PC-3 (cell line): ENCODE data around the gene MYL5. TPM values are rescaled to one million over a fixed set of nuclear protein-coding genes. Genes with fewer than 3 reads are reported as not detected.

Experiments used
- ATAC-seq: fragments of 200-7000 bp; cut with Tn5 transposase; 2 replicates; pipeline ENCODE4 v1.9.1; 2020; ENCODE audit warnings: mild to moderate bottlenecking, moderate library complexity
- BruUV-seq: library from RNA; stranded (reverse); fragments of 400-500 nt; replicated peaks from 2 replicates; lab custom pipeline; 2021; lab: Mats Ljungman, UMichigan
- CTCF ChIA-PET: fragments of 300-600 bp; sonication (Branson Sonifier 250); formaldehyde crosslinking; loops from one replicate; lab custom pipeline; 2022; ENCODE audit warnings: antibody characterized with exemption; lab: Charles Lee
- POLR2A ChIA-PET: fragments of 300-600 bp; sonication (Branson Sonifier 250); formaldehyde crosslinking; loops from one replicate; lab custom pipeline; 2022; ENCODE audit warnings: antibody characterized with exemption; ENCODE audit not compliant: unreplicated experiment; lab: Charles Lee
- DNase-seq: peaks from one replicate; pipeline ENCODE4 v3.0.0-alpha.2; 2015
- H2AFZ ChIP-seq: fragments of 300-600 bp; sonication (generic); 2 replicates; pipeline ENCODE4 v1.6.0; 2016; ENCODE audit warnings: antibody characterized with exemption, low read length
- H3F3A ChIP-seq: fragments of 300-600 bp; sonication (generic); one replicate; pipeline ENCODE4 v1.6.0; 2017; ENCODE audit warnings: antibody characterized with exemption, low read length, control low read depth, mild to moderate bottlenecking; ENCODE audit not compliant: unreplicated experiment
- H3K27ac ChIP-seq: fragments of 300-600 bp; sonication (generic); 2 replicates; pipeline ENCODE4 v1.5.1; 2016; ENCODE audit warnings: mild to moderate bottlenecking, low read length
- H3K27me3 ChIP-seq: fragments of 300-600 bp; sonication (generic); 2 replicates; pipeline ENCODE4 v1.6.1; 2016; ENCODE audit warnings: low read length, mixed read lengths
- H3K36me3 ChIP-seq: fragments of 300-600 bp; sonication (generic); 2 replicates; pipeline ENCODE4 v1.6.1; 2016; ENCODE audit warnings: low read depth, mixed run types, low read length, mixed read lengths
- H3K4me1 ChIP-seq: fragments of 300-600 bp; sonication (generic); 2 replicates; pipeline ENCODE4 v1.5.1; 2016; ENCODE audit warnings: low read length; ENCODE audit not compliant: insufficient read depth
- H3K4me2 ChIP-seq: fragments of 300-600 bp; sonication (generic); 2 replicates; pipeline ENCODE4 v1.6.0; 2016; ENCODE audit warnings: low read length
- H3K4me3 ChIP-seq: fragments of 300-600 bp; sonication (generic); 2 replicates; pipeline ENCODE4 v1.5.1; 2016; ENCODE audit warnings: mild to moderate bottlenecking, low read length, mixed read lengths
- H3K79me2 ChIP-seq: fragments of 300-600 bp; sonication (generic); 2 replicates; pipeline ENCODE4 v1.6.1; 2017; ENCODE audit warnings: low read length, mixed read lengths
- H3K9ac ChIP-seq: fragments of 300-600 bp; sonication (generic); 2 replicates; pipeline ENCODE4 v1.6.0; 2016; ENCODE audit warnings: mild to moderate bottlenecking, low read length
- H3K9me2 ChIP-seq: fragments of 300-600 bp; sonication (generic); replicated peaks from 2 replicates; pipeline ENCODE4 v1.6.1; 2016; ENCODE audit warnings: mixed run types, low read length, mixed read lengths
- H3K9me3 ChIP-seq: fragments of 300-600 bp; sonication (generic); 2 replicates; pipeline ENCODE4 v1.6.1; 2016; ENCODE audit warnings: low read length, mixed read lengths
- H4K20me1 ChIP-seq: fragments of 300-600 bp; sonication (generic); 2 replicates; pipeline ENCODE4 v1.6.1; 2016; ENCODE audit warnings: low read length, mixed read lengths
- EZH2 ChIP-seq: fragments of 300-600 bp; sonication (generic); IDR thresholded peaks from one replicate; pipeline ENCODE4 v1.6.1; 2017; ENCODE audit warnings: antibody characterized with exemption, mild to moderate bottlenecking, low read length; ENCODE audit not compliant: unreplicated experiment
- EZH2phosphoT487 ChIP-seq: fragments of 300-600 bp; sonication (generic); IDR thresholded peaks from 2 replicates; pipeline ENCODE4 v1.6.1; 2018; ENCODE audit warnings: mild to moderate bottlenecking, antibody characterized with exemption, low read length, borderline replicate concordance
- intact Hi-C: fragments of 100-400 bp; cut with micrococcal nuclease; formaldehyde crosslinking; loops from 2 replicates; pipeline ENCODE4 v1.9.0; 2023
- total RNA-seq: library from RNA; depleted of rRNA; stranded (reverse); fragments of >200 nt; gene quantifications from 2 replicates; pipeline ENCODE4 v1.2.3, GENCODE V29; 2014
- TF ChIP-seq, protein P1 (sequence below): fragments of 300-600 bp; sonication (generic); conservative IDR thresholded peaks from 2 replicates; pipeline ENCODE4 v1.5.1; 2017; ENCODE audit warnings: antibody characterized with exemption, low read depth, mild to moderate bottlenecking, low read length

The MYL5 gene
- total RNA-seq, 1 experiment from 2014 or later: 15.2 TPM

DNA sequence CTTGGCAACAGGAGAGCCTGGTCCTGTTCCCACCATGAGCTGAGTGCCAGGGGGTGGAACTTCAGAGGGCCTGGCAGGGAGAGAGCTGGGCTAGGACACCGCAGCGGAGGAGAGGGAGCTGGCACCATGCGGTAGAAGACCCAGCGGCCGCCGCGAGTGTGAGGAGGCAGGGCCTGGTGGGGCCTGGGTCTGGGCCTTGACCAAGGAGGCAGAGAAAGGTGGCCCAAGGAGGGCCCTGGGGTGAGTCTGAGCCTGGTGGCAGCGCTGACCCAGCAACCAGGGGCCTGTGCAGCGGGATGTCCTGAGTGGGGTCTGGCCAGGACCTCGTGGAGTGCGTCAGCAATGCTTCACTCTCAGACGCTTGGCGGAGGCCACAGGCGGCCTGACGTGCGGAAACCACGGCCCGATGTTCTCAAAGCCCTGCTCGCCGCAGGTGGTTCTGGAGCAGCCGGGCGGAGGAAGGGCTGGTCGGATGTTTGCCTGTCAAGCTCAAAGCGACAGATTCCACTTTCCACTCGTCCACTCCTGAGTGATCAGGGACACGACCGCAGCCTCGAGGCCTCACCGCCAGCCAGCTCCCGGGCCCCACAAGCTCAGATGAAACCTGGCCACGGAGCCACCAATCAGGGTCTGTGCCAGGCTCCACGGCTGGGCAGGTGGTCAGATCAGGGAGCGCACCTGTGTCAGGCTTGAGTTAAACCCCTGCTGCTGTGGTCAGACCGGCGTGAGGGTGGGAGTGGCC is 21.1 kb upstream of the MYL5 start:
- H3K27ac ChIP-seq: no peak overlapping the region
- H4K20me1 ChIP-seq: no peaks in the 10 kb centered on the region
- POLR2A ChIA-PET: no interaction called here
- BruUV-seq: no TSS peak
- H3K4me1 ChIP-seq: no peaks in the 10 kb centered on the region
- ATAC-seq: no peak
- CTCF ChIA-PET: no interaction called here
- H3F3A ChIP-seq: no peaks in the 10 kb centered on the region
- no peak overlapping the region for H3K4me2 ChIP-seq
- no peak for DNase-seq
- H2AFZ ChIP-seq: no peak overlapping the region
- no peaks in the 10 kb centered on the region for H3K9me3 ChIP-seq
- no peak overlapping the region for H3K4me3 ChIP-seq
- H3K9ac ChIP-seq: no peak overlapping the region
- TF ChIP-seq EZH2 (no peak), EZH2phosphoT487 (no peak)
- TF ChIP-seq, protein P1, sequence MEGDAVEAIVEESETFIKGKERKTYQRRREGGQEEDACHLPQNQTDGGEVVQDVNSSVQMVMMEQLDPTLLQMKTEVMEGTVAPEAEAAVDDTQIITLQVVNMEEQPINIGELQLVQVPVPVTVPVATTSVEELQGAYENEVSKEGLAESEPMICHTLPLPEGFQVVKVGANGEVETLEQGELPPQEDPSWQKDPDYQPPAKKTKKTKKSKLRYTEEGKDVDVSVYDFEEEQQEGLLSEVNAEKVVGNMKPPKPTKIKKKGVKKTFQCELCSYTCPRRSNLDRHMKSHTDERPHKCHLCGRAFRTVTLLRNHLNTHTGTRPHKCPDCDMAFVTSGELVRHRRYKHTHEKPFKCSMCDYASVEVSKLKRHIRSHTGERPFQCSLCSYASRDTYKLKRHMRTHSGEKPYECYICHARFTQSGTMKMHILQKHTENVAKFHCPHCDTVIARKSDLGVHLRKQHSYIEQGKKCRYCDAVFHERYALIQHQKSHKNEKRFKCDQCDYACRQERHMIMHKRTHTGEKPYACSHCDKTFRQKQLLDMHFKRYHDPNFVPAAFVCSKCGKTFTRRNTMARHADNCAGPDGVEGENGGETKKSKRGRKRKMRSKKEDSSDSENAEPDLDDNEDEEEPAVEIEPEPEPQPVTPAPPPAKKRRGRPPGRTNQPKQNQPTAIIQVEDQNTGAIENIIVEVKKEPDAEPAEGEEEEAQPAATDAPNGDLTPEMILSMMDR: no peak
- intact Hi-C loops: no loop called here
- no peaks in the 10 kb centered on the region for H3K79me2 ChIP-seq
- H3K27me3 ChIP-seq: no peaks in the 10 kb centered on the region
- H3K36me3 ChIP-seq: no peaks in the 10 kb centered on the region
- H3K9me2 ChIP-seq: no peaks in the 10 kb centered on the region

DNA sequence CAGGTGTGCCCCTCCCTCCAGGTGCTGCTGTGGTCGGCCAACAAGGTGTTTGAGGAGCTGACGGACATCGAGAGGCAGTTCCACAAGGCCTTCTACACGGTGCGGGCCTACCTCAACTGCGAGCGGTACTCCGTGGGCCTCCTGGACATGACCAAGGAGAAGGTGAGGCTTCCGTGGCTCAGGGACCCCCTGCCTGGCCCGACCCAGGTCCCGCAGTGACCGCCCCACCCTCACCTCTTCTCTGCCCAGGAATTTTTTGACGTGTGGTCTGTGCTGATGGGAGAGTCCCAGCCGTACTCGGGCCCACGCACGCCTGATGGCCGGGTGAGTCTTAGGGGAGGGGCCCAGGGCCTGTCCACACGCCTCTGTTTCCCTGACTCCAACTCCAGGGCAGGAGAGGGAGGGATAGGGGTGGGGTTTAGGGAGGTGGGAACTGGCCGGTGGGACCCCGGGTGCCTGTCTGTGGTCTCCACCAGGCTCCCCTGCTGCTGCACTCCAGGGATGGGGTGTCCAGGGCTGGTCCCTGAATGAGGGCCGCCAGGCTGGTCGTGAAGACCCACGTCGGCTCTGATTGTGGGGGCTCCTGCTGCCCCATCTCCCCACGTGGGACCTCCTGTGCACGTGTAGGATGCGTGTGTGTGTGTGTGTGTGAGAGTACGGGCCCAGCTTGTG is 20.4 kb upstream of the MYL5 start:
- Histone ChIP-seq H3K4me2 (no peak overlapping the region), H3K36me3 (no peaks in the 10 kb centered on the region), H4K20me1 (no peaks in the 10 kb centered on the region), H2AFZ (no peak overlapping the region), H3K4me1 (no peaks in the 10 kb centered on the region), H3K79me2 (no peaks in the 10 kb centered on the region), H3K4me3 (no peak overlapping the region), H3K9me2 (no peaks in the 10 kb centered on the region), H3F3A (no peaks in the 10 kb centered on the region), H3K9me3 (no peaks in the 10 kb centered on the region), H3K27ac (no peak overlapping the region), H3K27me3 (no peaks in the 10 kb centered on the region), H3K9ac (no peak overlapping the region)
- BruUV-seq: no TSS peak
- ChIA-PET POLR2A (no interaction called here), CTCF (no interaction called here)
- TF ChIP-seq, protein P1: no peak
- TF ChIP-seq EZH2 (no peak), EZH2phosphoT487 (no peak)
- ATAC-seq (no peak), DNase-seq (no peak)
- intact Hi-C loops: no loop called here

DNA sequence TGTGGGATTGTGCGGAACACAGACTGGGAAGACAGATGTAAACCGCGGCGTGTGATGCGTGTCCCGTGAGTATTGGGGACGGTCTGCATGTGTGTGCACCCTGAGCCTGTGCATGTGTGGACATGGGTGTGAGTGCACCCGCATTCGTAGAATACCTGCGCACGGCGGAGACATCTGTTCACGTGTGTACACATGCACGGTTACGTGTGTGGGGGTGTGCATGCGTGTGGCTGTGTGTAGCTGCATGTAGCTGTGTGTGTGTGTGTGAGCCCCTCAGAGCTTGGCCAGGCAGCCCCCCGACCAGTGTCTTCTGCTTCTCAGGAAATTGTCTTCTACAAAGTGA is 19.9 kb upstream of the MYL5 start:
- H3K9ac ChIP-seq: no peak overlapping the region
- H3K9me3 ChIP-seq: no peaks in the 10 kb centered on the region
- H3K79me2 ChIP-seq: no peaks in the 10 kb centered on the region
- TF ChIP-seq EZH2phosphoT487 (no peak), EZH2 (no peak)
- TF ChIP-seq, protein P1: no peak
- H4K20me1 ChIP-seq: no peaks in the 10 kb centered on the region
- ATAC-seq (no peak), DNase-seq (no peak)
- no peak overlapping the region for H3K4me3 ChIP-seq
- ChIA-PET POLR2A (no interaction called here), CTCF (no interaction called here)
- H3K4me1 ChIP-seq: no peaks in the 10 kb centered on the region
- no peak overlapping the region for H2AFZ ChIP-seq
- no peaks in the 10 kb centered on the region for H3K27me3 ChIP-seq
- H3F3A ChIP-seq: no peaks in the 10 kb centered on the region
- BruUV-seq: no TSS peak
- H3K27ac ChIP-seq: no peak overlapping the region
- no peaks in the 10 kb centered on the region for H3K36me3 ChIP-seq
- no peaks in the 10 kb centered on the region for H3K9me2 ChIP-seq
- intact Hi-C loops: no loop called here
- H3K4me2 ChIP-seq: no peak overlapping the region
